Hematopoietic multipotent progenitor cell treated with erythropoietin and hydrocortisone succinate and interleukin-3 and kit ligand, for 15 days (in vitro differentiated cells): ENCODE data around the gene SEC14L1.

Experiments used
- DNase-seq: peaks from one replicate; pipeline ENCODE4 v3.0.0-alpha.2; 2015; ENCODE audit warnings: low spot score

Gene SEC14L1

GRCh38 chr17:77191244-77191643 is 50.5 kb downstream of the SEC14L1 start:
- no peak for DNase-seq

DNA sequence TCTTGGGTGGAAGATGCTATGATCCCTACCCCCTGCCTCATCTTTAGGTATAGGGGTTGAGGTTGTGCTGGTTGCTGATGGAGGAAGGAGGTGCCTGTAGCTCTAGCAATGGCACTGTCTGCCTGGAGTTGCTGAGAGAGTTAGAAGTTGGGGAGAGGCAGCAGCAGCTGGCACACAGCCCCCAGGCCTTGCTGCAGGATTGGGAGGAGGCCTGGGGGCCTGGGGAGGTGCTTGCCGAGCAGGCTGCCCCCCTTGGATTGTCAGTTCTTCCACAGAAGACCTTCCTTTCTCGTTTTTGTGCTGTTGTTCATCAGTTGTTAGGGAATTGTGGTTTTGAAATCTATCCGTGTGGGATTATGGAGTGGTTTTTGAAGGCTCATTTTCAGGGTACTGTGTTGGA is 52.9 kb downstream of the SEC14L1 start:
- DNase-seq = no peak

DNA sequence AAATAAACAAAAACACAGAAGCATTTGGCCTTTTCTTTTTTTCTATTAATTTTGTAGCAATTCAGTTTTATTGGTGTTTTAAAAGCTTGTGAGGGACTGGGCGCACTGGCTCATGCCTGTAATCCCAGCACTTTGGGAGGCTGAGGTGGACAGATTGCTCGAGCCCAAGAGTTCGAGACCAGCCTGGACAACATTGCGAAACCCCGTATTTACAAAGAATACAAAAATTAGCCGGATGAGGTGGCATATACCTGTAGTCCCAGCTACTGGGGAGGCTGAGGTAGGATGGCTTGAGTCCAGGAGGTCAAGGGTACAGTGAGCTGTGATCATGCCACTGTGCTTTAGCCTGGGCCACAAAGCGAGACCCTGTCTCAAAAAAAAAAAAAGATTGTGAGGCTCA is 53.4 kb downstream of the SEC14L1 start:
- DNase-seq = no peak

DNA sequence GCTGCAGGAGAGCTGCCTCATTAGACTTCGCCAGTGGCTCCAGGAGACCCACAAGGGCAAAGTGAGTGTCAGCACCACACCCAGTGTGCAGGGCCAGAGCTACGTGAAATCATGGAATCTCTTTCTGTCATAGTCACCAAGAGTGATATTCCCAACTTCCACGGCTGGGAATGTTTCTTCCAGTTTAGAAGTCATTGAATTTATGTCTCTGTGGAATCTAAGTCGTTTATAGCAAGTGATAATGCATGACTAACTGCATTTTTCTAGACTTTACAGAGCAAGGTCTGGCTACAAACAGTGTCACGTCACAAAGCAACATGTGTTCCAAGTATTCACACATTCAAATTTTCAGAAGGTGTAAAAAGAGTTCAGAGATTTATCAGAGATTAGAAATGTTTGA is 55.5 kb downstream of the SEC14L1 start:
- no peak for DNase-seq

DNA sequence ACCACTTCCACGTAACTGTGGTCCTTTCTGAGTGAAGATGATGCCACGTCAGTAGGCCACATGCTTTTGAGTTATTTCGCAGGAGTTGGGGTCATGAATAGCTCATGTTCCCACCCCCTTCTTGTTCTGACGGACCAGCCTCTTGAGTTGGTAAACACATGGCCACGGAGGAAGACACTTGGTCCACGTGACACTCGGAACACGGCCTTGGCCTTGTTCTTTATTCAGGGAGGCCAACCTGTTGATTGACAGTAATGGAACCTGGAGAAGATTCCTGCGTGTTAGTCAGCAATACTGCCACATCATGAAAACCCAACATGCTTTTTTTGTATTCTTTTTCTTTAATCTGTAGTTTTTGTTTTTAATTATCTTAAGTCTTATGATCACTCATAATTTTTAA is 56.3 kb downstream of the SEC14L1 start:
- DNase-seq = no peak

- DNase-seq = peak; percentile 32
These were observed 59.9 kb downstream of the SEC14L1 start for GRCh38 chr17:77200711-77201110.

- DNase-seq = no peak
These were observed 62.7 kb downstream of the SEC14L1 start for GRCh38 chr17:77203436-77203835.

GRCh38 chr17:77203846-77204245 is 63.1 kb downstream of the SEC14L1 start:
- DNase-seq = no peak

DNA sequence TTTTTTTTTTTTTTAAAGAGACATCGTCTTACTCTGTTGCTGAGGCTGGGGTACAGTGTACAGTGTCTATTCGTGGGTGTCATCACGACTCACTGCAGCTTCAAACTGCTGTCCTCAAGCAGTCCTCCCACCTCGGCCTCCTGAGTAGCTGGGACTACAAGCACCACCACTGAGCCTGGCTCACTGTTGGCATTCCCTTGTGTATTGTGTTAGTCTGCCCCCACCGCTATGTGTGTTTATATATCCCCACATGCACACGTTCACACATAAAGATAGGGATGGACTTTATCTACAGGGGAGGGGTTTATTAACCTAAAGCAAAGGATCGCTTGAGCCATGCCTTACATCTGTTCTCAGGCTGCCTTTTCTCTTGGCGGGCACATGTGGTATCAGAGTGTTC is 63.8 kb downstream of the SEC14L1 start:
- DNase-seq = no peak

GRCh38 chr17:77205396-77206125 is 64.8 kb downstream of the SEC14L1 start:
- no peak for DNase-seq

DNA sequence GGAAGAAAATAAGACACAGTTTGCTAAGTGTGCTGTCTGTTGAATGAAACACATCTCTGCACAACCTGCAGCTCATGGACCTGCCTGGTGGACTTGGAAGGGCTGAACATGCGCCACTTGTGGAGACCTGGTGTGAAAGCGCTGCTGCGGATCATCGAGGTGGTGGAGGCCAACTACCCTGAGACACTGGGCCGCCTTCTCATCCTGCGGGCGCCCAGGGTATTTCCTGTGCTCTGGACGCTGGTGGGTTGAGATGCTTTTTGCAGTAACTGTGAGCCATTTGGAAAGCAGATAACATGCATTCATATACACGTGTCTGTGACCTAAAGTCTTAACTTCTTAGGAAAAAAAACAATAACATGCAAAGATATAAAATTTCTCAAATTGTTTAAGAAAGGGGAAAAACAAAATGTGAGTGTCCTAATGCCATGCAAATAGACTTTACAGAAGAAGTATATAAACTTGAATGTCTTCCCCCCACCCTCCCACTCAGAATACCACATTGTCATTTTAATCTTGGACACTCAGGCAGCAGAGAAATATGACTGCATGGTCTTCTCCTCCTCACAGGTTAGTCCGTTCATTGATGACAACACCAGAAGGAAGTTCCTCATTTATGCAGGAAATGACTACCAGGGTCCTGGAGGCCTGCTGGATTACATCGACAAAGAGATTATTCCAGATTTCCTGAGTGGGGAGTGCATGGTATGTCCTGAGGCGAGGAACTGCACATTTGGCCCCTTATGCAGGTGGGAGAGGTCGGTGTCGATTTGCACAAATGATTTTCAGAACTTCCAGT is 65.6 kb downstream of the SEC14L1 start:
- no peak for DNase-seq

- DNase-seq = no peak
These were observed 67.0 kb downstream of the SEC14L1 start for GRCh38 chr17:77207689-77208216.

DNA sequence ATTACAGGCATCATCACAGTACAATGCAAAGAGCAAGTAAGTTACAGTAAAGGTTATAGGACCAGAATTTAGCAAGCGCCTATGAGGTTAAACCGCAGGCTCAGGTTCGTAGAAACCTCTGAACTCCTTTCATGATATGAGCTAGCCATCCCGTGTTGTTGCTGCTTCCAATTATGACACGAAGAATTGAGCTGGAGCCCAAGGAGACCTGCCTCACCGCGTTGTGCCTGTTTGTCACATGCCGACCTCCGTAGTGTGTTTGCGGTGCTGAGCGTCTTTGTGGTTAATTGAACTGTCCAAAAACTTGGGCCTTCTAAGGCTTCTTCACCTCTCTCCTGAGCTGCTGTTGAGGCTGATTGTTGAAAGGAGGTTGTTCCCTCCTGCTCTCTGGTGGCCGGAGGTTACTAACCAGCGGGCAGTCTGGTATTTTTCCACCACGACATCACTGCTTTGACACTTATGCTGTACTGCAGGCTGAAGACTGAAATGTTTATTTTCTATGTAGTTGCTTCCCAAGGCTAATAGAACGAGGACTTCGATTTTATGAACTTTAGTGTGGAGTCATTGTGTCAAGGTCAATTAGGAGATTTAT is 67.5 kb downstream of the SEC14L1 start:
- DNase-seq = no peak

DNA sequence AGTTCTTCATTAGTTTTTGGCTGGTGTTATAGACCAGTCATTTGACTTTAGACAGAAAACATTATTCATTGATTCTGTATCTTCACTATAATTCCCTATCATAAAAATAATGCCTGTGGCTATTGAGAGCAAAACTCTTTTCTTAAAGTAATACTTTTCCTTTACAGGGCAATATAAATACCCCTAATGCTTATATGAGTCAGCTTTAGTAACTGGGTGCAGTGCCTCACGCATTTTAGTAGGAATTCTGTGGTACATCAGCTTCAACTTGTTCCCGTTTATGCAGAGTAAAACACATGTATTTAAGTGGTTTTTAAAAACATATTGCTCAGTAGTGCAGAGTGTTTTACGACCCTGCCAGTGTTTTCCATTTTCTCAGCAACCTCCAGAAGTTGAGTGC is 68.1 kb downstream of the SEC14L1 start:
- no peak for DNase-seq

DNA sequence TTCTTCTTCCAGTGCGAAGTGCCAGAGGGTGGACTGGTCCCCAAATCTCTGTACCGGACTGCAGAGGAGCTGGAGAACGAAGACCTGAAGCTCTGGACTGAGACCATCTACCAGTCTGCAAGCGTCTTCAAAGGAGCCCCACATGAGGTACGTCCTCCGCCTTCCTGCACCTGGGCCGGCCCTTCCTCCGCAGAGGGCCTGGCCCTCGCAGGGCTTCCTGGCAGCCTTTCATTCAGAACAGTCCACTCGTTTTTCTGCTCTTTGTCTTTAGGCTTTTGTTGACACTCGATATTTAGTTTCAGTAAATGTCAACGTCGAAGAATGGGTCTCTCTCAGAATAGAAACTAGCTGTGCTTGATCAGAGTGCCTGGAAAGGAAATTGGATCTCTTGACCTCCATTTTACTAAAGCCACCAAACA is 68.6 kb downstream of the SEC14L1 start:
- DNase-seq = no peak

- no peak for DNase-seq
These were observed 69.6 kb downstream of the SEC14L1 start for GRCh38 chr17:77210331-77210730.

DNA sequence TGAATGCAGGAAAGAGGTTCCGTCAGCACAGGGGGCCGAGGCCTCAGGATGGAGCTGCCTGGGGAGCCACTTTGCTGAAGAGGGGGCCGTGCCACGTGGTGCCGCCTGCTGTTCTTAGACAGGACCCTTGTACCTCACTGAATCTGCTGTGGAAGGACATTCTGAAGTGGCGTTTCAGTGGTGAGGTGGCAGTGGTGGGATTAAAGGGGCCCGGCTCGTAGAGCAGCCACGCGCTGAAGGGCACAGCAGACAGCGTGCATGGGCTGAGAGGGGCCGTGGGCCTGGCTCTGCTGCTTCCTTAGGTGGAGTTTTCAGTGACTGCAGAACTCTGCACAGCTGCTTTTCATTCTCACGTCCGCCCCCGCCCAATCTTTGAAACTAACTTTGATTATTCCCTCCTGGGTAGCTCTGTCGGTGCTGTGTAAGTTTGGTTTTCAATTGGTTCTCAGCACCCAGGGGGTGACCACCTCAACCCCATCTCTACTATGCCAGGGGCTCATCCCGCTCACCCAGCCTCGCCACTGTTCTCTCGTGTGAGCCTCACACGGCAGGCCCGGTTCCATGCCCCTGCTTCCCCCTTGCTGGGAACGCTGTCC is 70.3 kb downstream of the SEC14L1 start:
- DNase-seq = no peak

DNA sequence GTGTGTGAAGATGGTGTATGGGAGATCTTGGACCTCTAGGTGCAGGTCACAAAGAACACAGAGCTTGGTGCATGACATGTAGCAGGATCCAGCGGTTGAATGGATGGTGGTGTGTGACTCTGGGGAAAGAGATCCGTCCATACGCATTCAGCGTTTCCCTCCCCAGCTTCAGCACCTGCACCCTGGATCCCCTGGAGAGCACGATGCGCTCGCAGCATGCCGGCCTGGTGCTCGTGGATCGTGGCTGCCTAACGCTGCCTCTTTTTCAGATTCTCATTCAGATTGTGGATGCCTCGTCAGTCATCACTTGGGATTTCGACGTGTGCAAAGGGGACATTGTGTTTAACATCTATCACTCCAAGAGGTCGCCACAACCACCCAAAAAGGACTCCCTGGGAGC is 70.9 kb downstream of the SEC14L1 start:
- DNase-seq = no peak

GRCh38 chr17:77212081-77212832 is 71.5 kb downstream of the SEC14L1 start:
- no peak for DNase-seq

- no peak for DNase-seq
These were observed 72.3 kb downstream of the SEC14L1 start for GRCh38 chr17:77212833-77213777.

DNA sequence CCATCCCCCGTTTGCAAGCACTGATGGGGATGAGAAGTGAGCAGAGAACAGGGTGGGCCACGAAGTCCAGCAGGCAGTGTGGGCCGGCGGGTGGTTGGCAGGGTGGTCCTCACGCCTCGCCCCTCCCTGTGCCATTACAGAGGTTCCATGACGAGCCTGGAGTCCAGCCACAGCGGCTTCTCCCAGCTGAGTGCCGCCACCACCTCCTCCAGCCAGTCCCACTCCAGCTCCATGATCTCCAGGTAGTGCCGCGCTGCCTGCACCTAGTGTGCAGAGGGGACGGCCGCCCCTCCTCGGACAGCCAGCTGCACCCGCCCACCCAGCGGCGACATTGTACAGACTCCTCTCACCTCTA is 73.0 kb downstream of the SEC14L1 start:
- no peak for DNase-seq
